ENCODE data around the gene CLEC20A.

DNA sequence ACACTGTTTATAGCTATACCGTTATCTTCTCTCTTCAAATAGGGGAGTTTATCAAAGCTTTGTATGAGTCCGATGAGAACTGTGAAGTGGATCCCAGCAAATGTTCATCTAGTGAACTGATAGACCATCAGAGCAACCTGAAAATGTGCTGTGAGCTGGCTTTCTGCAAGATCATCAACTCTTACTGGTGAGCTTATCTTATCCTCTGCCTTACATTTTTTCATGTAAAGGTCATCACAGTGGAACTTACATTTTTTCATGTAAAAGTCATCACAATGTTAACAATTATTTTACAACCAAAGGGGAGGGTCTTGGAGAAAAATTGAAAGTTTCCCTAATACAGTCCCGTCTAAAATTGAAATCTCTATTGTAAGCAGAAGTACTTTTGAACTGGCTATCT, 45.2 kb downstream of the CLEC20A start:
- TF ChIP-seq POLR2A (IDR thresholded peaks at IDR 0.05; ENCODE audit: low read length) (no peak), GATA1 (IDR thresholded peaks at IDR 0.05; ENCODE audit: low read depth, low read length) (no peak)
